Sigmoid colon (tissue), 4 donors: ENCODE data around the gene AFTPH.

Experiments
- POLR2A ChIP-seq, 2 donors: fragments of 450-650 bp; IDR thresholded peaks; one replicate each; pipeline ENCODE4 v1.6.1; 2016; ENCODE audit warnings: antibody characterized with exemption in 2 of 2, mild to moderate bottlenecking in 2 of 2, moderate library complexity in 2 of 2
- POLR2AphosphoS5 ChIP-seq, 4 donors: sonication (generic); formaldehyde crosslinking; IDR thresholded peaks; one replicate each; pipeline ENCODE4 v1.6.1; 2017; ENCODE audit warnings: antibody characterized with exemption in 4 of 4
- TF ChIP-seq, protein P1 (sequence below), 4 experiments: fragments of 450-650 bp in 3 of 4; fragments of 200-600 bp in 1 of 4; IDR thresholded peaks; one replicate each; pipeline ENCODE4 v1.5.1; 2016 to 2019; ENCODE audit warnings: antibody characterized with exemption in 4 of 4, mild to moderate bottlenecking in 3 of 4, moderate library complexity in 2 of 4

DNA sequence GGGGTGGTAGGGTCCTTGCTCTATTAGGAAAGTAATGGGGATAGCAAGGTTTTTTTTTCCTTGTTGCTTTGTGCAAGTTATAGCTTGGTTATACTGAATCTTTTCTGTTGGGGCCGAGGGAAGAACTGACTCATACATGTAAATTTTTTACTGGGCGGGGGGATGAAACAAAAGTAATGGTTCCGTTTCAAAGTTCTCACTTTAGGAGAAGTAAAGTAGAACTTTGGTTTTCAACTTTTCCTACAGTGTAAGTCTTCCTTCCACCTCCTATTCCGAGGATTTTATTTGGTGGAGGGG is 1.1 kb downstream of the AFTPH start:
- TF ChIP-seq POLR2A (IDR thresholded peaks at IDR 0.05) (no peak), POLR2AphosphoS5 (IDR thresholded peaks at IDR 0.05) (no peak)
- TF ChIP-seq, protein P1, sequence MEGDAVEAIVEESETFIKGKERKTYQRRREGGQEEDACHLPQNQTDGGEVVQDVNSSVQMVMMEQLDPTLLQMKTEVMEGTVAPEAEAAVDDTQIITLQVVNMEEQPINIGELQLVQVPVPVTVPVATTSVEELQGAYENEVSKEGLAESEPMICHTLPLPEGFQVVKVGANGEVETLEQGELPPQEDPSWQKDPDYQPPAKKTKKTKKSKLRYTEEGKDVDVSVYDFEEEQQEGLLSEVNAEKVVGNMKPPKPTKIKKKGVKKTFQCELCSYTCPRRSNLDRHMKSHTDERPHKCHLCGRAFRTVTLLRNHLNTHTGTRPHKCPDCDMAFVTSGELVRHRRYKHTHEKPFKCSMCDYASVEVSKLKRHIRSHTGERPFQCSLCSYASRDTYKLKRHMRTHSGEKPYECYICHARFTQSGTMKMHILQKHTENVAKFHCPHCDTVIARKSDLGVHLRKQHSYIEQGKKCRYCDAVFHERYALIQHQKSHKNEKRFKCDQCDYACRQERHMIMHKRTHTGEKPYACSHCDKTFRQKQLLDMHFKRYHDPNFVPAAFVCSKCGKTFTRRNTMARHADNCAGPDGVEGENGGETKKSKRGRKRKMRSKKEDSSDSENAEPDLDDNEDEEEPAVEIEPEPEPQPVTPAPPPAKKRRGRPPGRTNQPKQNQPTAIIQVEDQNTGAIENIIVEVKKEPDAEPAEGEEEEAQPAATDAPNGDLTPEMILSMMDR (IDR thresholded peaks at IDR 0.05), result no peak
